Right atrium auricular region (tissue), 2 donors: Measurements from ENCODE around the gene PACC1. TPM values are rescaled to one million over a fixed set of nuclear protein-coding genes. Genes with fewer than 3 reads are reported as not detected.

Experiments
- DNase-seq: peaks from one replicate; pipeline ENCODE4 v3.0.0-alpha.2; 2019; ENCODE audit warnings: low spot score
- H3K27ac ChIP-seq, 2 donors: fragments of 200-600 bp; sonication (generic); 1 replicate in 1 of 2; 2 replicates in 1 of 2; pipeline ENCODE4 v1.5.1; 2016 to 2019
- H3K27me3 ChIP-seq, 2 donors: fragments of 200-600 bp; sonication (generic); one replicate each; pipeline versions ENCODE4 v1.5.1 to v1.6.0; 2017 to 2019
- H3K36me3 ChIP-seq: fragments of 200-600 bp; sonication (generic); one replicate; pipeline ENCODE4 v1.5.1; 2016
- H3K4me1 ChIP-seq, 2 donors: fragments of 200-600 bp; sonication (generic); one replicate each; pipeline versions ENCODE4 v1.5.1 to v1.6.0; 2017 to 2019
- H3K4me3 ChIP-seq, 2 donors: fragments of 200-600 bp; sonication (generic); 1 replicate in 1 of 2; 2 replicates in 1 of 2; pipeline ENCODE4 v1.5.1; 2017 to 2019; ENCODE audit warnings: mild to moderate bottlenecking in 1 of 2, moderate library complexity in 1 of 2
- H3K9me3 ChIP-seq, 2 donors: fragments of 200-600 bp; sonication (generic); one replicate each; pipeline ENCODE4 v1.5.1; 2019
- total RNA-seq, 2 donors: library from RNA; depleted of rRNA; stranded (reverse); fragments of >200 nt; gene quantifications; one replicate each; pipeline ENCODE4 v1.1.0, GENCODE V29; 2016
- TF ChIP-seq, protein P1 (sequence below), 2 donors: fragments of 200-600 bp; sonication (generic); IDR thresholded peaks; one replicate each; pipeline ENCODE4 v1.5.1; 2019; ENCODE audit warnings: antibody characterized with exemption in 2 of 2

The PACC1 gene
- total RNA-seq, 2 donors from 2014 or later: 2.2 to 3.6 TPM

DNA sequence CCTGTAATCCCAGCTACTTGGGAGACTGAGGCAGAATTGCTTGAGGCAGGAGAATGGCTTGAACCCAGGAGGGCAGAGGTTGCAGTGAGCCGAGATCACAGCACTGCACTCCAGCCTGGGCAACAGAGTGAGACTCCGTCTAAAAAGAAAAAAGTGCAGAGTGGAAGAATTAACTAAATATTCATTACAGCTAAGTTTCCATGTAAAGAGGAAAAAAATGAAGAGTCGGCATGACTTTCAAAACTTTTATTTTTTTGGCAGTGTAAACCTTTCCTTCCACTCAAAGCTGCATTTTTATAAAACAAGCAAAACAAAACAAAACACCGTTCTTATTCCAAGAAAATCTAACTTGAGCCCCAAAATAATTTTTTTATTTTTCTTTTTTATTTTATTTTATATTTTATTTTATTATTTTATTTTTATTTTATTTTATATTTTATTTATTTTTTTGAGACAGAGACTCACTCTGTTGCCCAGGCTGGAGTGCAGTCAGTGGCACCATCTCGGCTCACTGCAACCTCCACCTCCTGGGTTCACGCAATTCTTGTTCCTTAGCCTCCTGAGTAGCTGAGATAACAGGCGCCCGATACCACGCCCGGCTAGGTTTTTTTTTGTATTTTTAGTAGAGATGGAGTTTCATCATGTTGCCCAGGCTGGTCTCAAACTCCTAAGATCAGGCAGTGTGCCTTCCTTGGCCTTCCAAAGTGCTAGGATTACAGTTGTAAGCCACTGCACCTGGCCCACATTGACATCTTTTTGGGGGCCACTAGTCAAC lies 62.9 kb downstream of the PACC1 start:
- peaks cover 56% of the 10 kb centered on the region for H3K36me3 ChIP-seq
- H3K9me3 ChIP-seq: no peaks in the 10 kb centered on the region
- no peak for DNase-seq
- H3K4me1 ChIP-seq: no peaks in the 10 kb centered on the region
- no peak overlapping the region for H3K4me3 ChIP-seq
- H3K27ac ChIP-seq: no peak overlapping the region
- H3K27me3 ChIP-seq: no peaks in the 10 kb centered on the region
- TF ChIP-seq, protein P1, sequence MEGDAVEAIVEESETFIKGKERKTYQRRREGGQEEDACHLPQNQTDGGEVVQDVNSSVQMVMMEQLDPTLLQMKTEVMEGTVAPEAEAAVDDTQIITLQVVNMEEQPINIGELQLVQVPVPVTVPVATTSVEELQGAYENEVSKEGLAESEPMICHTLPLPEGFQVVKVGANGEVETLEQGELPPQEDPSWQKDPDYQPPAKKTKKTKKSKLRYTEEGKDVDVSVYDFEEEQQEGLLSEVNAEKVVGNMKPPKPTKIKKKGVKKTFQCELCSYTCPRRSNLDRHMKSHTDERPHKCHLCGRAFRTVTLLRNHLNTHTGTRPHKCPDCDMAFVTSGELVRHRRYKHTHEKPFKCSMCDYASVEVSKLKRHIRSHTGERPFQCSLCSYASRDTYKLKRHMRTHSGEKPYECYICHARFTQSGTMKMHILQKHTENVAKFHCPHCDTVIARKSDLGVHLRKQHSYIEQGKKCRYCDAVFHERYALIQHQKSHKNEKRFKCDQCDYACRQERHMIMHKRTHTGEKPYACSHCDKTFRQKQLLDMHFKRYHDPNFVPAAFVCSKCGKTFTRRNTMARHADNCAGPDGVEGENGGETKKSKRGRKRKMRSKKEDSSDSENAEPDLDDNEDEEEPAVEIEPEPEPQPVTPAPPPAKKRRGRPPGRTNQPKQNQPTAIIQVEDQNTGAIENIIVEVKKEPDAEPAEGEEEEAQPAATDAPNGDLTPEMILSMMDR (IDR thresholded peaks at IDR 0.05): no peak

DNA sequence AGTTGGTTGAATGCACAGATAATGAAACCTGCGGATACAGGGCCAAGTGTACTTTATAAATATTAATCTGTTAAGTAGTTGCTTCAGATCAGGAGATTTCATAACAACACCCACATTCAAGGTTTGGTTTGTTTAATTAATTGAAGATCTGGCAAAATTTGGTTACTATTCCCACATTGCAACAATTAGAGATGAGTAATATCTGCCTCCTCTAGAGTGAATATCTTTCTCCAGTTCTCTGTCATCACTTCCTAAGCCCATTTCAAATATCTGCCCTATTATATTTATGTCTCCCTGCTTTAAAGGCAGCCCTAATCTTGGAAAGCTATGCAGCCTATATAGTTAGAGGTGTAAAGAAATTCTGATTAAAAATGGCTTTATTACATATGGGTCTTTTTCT lies 68.1 kb downstream of the PACC1 start:
- no peaks in the 10 kb centered on the region for H3K27me3 ChIP-seq
- no peaks in the 10 kb centered on the region for H3K9me3 ChIP-seq

DNA sequence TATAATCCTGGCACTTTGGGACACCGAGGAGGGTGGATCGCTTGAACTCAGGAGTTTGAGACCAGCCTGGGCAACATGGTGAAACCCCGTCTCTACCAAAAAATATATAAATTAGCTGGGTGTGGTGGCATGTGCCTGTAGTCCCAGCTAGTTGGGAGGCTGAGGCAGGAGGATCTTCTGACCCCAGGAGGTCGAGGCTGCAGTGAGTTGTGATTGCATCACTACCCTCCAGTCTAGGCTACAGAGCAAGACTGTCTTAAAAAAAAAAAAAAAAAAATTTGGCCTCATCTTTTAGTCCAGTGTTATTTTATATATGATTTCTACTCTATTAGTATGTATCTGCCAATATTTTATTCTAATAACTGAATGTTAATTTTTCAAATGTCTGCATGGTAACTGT lies 69.8 kb downstream of the PACC1 start:
- peaks cover 46% of the 10 kb centered on the region for H3K36me3 ChIP-seq
- no peaks in the 10 kb centered on the region for H3K9me3 ChIP-seq
- H3K27me3 ChIP-seq: no peaks in the 10 kb centered on the region
- DNase-seq: no peak
- H3K4me3 ChIP-seq: no peak overlapping the region
- H3K4me1 ChIP-seq: peaks cover 0 to 7% of the 10 kb centered on the region in 2 donors
- TF ChIP-seq, protein P1 (IDR thresholded peaks at IDR 0.05): no peak
- H3K27ac ChIP-seq: no peak overlapping the region

More for the DNA sequence above, 68.1 kb downstream of the PACC1 start:
- TF ChIP-seq, protein P1 (IDR thresholded peaks at IDR 0.05): no peak
- no peak overlapping the region for H3K4me3 ChIP-seq
- H3K36me3 ChIP-seq: peaks cover 51% of the 10 kb centered on the region
- H3K27ac ChIP-seq: no peak overlapping the region
- peaks cover 0 to 7% of the 10 kb centered on the region in 2 donors for H3K4me1 ChIP-seq
- DNase-seq: no peak

DNA sequence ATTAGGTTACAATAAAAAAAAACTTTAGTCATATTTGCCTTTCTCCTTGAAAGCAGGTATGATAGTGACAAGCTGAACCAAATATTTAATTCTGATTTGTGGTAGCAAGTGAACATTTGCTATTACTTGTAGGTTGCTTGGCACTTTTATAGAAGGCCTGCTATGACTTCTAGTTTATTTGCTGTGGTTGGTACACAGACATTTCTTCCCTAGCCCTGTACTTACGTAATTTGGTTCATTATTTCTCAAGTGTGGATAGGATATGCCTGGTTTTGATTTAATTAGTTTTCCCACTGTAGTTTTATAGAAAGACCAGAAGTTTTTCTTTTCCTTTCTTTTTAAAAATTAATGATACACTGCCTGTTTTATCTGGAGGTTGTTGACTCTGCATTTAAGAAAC lies 73.6 kb downstream of the PACC1 start:
- peaks cover 31% of the 10 kb centered on the region for H3K36me3 ChIP-seq
- no peak for DNase-seq
- H3K4me3 ChIP-seq: no peak overlapping the region
- H3K27ac ChIP-seq: no peak overlapping the region
- TF ChIP-seq, protein P1 (IDR thresholded peaks at IDR 0.05): no peak
- no peaks in the 10 kb centered on the region for H3K9me3 ChIP-seq
- H3K4me1 ChIP-seq: peaks cover 0 to 7% of the 10 kb centered on the region in 2 donors
- H3K27me3 ChIP-seq: no peaks in the 10 kb centered on the region

DNA sequence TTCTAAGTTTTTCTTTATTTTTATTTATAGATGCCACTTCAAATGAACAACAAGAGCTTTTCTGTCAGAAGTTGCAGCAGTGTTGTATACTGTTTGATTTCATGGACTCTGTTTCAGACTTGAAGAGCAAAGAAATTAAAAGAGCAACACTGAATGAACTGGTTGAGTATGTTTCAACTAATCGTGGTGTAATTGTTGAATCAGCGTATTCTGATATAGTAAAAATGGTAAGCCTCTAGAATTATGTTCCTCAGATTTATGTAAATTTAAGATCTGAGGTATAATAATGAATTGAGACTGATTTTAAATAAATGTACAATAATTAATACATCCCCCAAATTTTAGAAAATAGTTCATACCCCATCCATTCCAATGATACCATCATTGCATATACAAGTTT lies 85.6 kb downstream of the PACC1 start:
- Histone ChIP-seq H3K4me3 (no peak overlapping the region), H3K36me3 (peaks cover 33% of the 10 kb centered on the region), H3K27ac (no peak overlapping the region), H3K27me3 (no peaks in the 10 kb centered on the region), H3K4me1 (peaks cover 0 to 4% of the 10 kb centered on the region in 2 donors), H3K9me3 (no peaks in the 10 kb centered on the region)
- no peak for DNase-seq
- TF ChIP-seq, protein P1 (IDR thresholded peaks at IDR 0.05): no peak

DNA sequence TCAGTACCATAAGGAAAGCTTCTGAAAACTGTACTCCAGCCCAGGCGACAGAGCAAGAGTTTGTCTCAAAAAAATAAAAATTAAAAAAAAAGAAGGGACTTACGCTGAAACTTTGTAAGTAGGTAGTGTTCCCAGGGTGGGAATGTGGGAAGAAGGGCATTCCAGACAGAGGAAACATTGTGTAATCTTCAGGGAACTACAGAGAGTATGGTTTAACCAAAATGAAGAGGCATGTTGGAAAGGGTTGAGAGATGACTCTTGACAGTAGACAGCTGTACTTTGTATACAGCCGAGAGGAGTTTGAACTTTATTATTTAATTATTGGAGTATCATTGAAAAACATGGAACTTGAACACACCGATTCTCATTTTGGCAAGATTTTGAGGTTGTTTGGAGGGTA lies 86.4 kb downstream of the PACC1 start:
- Histone ChIP-seq H3K27me3 (no peaks in the 10 kb centered on the region), H3K36me3 (peaks cover 24% of the 10 kb centered on the region), H3K9me3 (no peaks in the 10 kb centered on the region), H3K4me1 (peaks cover 0 to 4% of the 10 kb centered on the region in 2 donors), H3K27ac (no peak overlapping the region), H3K4me3 (no peak overlapping the region)
- TF ChIP-seq, protein P1 (IDR thresholded peaks at IDR 0.05): no peak
- DNase-seq: no peak
